ENCODE data around the gene TAS2R5. TPM values are rescaled to one million over a fixed set of nuclear protein-coding genes. Genes with fewer than 3 reads are reported as not detected.
"Not testable (repeated sequence)": the region's sequence is repeated elsewhere in the genome, so short reads cannot be mapped to it uniquely, and the experiment has no call there.

Gene TAS2R5, protein sequence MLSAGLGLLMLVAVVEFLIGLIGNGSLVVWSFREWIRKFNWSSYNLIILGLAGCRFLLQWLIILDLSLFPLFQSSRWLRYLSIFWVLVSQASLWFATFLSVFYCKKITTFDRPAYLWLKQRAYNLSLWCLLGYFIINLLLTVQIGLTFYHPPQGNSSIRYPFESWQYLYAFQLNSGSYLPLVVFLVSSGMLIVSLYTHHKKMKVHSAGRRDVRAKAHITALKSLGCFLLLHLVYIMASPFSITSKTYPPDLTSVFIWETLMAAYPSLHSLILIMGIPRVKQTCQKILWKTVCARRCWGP
- total RNA-seq = 1 to 10 TPM; 1.0 to 1.8 TPM
- long read RNA-seq = 0 reads

DNA sequence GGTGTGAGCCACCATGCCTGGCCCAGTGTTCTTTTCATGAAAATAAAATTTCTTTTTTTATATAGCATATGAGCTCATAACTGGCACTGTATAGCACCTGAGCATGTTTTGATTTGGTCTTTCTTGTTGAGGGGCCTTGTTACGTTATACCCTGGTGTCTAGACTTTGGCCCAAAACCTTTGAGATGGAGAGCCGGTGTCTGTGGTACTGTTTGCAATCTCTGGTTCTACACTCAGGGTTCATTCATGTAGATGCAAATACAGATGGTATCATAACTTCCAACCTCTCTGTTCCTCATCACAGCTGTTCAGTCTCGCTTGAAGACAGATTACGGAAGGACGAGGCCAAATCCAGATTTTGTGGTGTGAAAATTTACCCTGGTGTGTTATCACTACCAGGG lies at the start of gene TAS2R5:
Gene TAS2R5, plus strand, starts transcription at position 301 of the 400 bp plus-strand sequence. CDS start 145 bp downstream, outside the sequence.
- DNase-seq = no peak
- intact Hi-C loops (cut with DNase I, micrococcal nuclease) = no loop called here
- no peak for ATAC-seq

DNA sequence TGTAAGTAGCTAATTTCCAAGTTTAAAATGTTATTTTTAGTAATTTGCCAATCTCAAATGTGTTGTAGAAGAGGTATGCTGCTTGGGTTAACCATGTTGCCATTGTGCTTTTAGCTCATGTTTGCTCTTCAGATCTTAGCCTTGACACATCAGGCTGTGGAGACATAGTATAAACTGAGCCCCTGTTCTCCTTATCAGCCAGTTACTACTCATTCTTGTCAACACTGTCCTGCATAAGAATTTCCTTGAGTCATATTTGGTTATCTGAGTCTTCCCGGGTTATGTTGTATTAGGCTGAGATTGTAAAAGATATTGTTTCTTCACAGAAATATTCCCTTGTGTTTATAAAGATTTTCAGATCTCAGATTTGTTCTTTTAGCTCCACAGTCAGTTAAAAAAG lies 47.8 kb upstream of the TAS2R5 start:
- intact Hi-C loops (cut with DNase I, micrococcal nuclease) = no loop called here
- ATAC-seq = no peak
- no peak for DNase-seq

DNA sequence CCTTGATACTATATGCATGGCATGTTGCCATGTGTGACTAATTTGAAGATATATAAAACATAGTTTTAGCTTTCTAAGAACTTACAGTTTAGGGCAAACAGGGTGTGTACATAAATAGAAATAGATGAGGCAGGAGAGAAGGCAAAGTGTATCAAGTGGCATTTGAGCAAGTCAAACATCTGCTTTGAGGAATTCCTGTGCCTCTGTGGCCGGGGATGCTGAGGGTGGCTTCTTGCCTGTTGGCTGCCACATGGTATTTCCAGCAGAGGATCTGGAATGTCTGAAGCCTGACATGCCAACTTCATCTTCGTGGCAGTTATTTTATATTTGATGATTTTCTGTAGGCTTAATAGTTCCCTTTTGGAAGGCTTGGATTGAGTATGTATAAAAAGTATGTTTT lies 45.9 kb upstream of the TAS2R5 start:
- ATAC-seq = no peak
- intact Hi-C loops (cut with DNase I, micrococcal nuclease) = no loop called here
- DNase-seq = no peak

DNA sequence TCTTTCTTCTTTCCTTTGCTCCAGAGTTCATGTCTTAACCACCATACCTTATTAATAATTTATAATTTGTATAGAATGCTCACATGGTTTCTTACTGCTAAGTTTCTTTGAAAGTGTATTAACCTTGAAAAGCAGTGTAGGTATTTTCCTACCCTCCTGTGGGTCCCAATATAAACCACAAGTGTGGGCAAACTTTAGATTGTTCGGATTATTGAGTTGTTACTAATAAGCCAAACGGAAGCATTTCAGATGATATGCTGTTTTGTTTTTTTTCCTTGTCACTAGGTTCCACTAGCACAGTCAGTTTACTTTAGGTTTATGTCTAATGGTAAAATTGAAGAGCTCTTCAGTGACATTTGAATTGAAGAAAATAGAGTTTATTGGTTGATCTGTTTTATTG lies 41.6 kb upstream of the TAS2R5 start:
- ATAC-seq (no peak), DNase-seq (no peak)
- intact Hi-C loops (cut with DNase I, micrococcal nuclease) = no loop called here

DNA sequence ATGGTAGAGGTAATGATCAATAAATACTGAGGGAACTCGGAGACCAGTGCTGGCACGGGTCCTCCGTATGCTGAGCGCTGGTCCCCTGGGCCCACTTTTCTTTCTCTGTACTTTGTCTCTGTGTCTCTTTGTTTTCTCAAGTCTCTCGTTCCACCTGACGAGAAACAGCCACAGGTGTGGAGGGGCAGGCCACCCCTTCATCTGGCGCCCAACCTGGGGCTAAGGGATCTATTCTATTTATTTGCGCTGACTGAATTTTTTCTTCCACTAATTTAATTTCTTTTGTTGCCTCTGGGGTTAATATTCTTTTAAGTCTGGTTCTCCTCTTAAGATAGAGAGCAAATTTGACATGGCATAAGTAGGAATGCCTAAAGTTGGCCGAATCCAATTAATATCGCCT lies 38.1 kb upstream of the TAS2R5 start:
- DNase-seq; ATAC-seq; intact Hi-C loops (cut with DNase I, micrococcal nuclease): not testable (repeated sequence)

DNA sequence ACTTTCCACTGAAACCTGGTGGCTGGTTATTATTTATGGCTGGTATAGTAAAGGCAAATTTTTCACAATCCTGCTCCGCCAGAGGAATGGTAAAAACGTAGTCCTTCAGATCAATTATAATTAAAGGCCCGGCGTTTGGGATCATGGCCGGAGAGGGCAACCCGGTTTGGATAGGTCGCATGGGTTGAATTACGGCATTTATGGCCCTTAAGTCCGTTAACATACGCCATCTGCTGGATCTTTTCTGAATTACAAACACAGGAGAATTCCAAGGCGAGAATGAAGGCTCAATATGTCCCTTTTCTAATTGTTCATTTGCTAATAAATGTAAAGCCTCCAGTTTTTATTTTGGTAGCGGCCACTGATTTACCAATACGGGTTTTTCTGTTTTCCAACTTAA lies 37.4 kb upstream of the TAS2R5 start:
- ATAC-seq = no peak
- intact Hi-C loops (cut with DNase I, micrococcal nuclease) = no loop called here
- DNase-seq = no peak

DNA sequence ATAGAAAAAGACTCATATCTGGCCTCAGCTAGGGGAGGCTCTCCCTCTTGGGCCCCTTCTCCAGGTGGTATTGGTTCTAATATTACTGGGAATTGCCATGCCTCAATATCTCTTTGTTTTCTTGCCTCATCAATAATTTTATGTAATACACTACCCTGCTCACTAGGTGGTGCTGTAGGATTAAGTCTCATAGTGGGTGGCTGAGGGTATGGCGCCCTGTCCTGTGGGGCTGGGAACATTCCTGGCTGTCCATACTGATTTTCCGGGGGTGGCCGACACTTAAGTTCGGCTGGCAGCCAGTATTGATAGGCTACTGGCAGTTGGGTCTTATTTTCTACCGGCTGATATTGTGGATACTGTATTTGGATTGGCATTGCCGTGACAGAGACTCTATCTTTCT lies 35.1 kb upstream of the TAS2R5 start:
- intact Hi-C loops (cut with DNase I, micrococcal nuclease) = no loop called here
- no peak for ATAC-seq
- DNase-seq = no peak

DNA sequence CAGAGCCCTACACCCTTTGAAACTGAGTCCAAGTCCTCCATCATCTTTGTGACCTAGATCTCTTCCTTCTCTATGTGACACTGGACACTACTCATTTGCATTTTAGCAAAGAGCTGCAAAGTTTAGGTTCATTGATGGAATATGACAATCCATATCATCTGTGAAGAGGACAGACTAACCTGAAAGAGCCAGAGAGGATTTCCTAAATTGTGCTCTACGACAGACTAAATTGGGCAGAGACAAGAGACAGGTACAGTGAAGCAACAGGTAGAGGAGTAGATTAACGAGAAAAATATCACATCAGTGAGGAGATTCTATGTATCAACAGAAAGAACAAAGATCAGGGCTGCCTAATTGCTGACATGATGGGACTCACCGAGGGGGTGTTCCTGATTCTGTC lies 26.2 kb upstream of the TAS2R5 start, which contains the start of gene TAS2R3:
Gene TAS2R3, plus strand, starts transcription at position 301 of the 400 bp plus-strand sequence. Its CDS starts 62 bp downstream, at position 363.
- DNase-seq = no peak
- no peak for ATAC-seq
- intact Hi-C loops (cut with DNase I, micrococcal nuclease) = no loop called here

DNA sequence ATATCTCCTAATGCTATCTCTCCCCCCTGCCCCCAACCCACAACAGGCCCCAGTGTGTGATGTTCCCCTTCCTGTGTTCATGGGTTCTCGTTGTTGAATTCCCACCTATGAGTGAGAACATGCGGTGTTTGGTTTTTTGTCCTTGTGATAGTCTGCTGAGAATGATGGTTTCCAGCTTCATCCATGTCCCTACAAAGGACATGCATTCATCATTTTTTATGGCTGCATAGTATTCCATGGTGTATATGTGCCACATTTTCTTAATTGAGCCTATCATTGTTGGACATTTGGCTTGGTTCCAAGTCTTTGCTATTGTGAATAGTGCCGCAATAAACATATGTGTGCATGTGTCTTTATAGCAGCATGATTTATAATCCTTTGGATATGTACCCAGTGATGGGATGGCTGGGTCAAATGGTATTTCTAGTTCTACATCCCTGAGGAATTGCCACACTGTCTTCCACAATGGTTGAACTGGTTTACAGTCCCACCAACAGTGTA lies 19.9 kb upstream of the TAS2R5 start:
- intact Hi-C loops (cut with DNase I, micrococcal nuclease); ATAC-seq; DNase-seq: not testable (repeated sequence)

DNA sequence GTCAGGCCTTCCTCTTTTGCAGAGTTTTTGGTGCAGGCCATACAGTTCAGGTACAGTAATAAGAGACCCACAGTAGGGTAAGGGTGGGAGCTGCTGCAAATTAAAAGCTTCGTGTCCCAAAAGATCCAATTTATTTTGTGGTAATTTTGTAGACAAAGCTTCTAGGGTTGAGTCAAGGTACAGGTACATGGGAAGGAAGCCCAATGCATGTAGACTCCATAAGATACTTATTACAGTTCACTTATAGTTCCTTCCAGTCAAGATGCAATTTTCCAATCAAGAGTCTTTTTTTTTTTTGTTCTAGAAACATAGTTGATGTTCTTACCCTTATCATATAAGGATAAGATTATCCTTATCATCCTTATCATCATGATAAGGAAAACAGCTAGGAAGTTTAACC lies 13.6 kb upstream of the TAS2R5 start, which contains the start of gene TAS2R4:
Gene TAS2R4, plus strand, starts transcription at position 301 of the 400 bp plus-strand sequence. CDS start 1,815 bp downstream, outside the sequence.
- intact Hi-C loops (cut with DNase I, micrococcal nuclease) = no loop called here
- ATAC-seq = no peak
- no peak for DNase-seq

DNA sequence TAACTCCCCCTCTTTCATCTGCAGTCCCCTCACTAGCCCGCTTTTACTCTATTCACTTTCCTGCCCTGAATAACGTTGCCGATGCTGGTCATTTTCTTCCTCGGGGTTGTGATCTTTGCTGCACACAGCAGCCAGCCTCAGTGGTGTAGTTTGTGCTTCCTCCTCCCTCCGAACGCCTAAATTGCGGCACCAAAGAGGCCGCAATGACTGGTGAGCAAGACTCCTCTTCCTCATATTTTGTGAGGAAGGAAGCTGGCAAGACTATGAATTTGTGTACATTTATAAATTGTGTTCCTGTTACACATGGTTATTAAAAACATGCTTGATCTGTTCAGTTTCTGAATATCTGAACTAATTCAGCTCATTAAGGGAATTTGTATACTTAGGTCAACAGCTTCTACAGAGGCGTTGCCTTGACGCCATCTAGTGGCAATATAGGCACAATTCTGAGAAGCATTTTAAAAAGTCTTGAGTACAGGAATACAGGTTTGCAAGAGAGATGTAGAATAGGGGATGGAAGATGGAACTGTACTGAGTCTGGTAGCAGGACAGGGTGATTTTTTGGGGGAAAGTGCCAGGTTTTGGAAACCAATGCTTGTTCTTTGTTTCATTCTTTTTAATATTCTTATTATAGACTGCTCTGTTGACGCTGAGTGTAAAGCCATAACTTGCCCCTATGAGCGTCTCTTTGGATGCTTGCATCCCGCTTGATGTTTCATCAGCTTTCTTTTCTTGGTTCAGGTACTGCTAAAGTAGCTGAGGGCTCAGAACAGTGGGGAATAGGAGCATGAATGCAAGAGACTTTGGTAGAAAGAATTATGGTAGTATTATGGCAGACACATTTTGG lies 4.1 kb upstream of the TAS2R5 start:
- peak in 1 of 2 donors; percentile 16 for DNase-seq
- intact Hi-C loops (cut with DNase I, micrococcal nuclease) = no loop called here
- ATAC-seq = peak; percentile 53

DNA sequence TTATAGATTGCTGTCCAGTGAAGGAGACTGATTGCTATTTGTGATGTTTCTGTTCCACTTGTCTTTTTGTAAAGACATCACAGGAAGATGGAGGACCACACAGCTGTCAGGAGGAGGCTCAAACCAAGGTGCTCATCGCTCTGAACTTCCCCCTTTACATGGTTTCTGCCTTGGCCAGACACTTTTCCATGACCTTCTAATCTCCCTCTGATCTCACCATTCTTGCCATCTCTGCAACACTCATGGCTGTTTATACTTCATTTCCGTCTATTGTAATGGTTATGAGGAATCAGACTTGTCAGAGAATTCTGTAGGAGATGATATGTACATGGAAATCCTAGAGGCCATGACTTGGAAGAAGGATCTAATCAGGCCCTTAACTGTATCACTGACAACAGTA lies 1.7 kb upstream of the TAS2R5 start:
- intact Hi-C loops (cut with DNase I, micrococcal nuclease) = no loop called here
- DNase-seq = no peak
- ATAC-seq = no peak

DNA sequence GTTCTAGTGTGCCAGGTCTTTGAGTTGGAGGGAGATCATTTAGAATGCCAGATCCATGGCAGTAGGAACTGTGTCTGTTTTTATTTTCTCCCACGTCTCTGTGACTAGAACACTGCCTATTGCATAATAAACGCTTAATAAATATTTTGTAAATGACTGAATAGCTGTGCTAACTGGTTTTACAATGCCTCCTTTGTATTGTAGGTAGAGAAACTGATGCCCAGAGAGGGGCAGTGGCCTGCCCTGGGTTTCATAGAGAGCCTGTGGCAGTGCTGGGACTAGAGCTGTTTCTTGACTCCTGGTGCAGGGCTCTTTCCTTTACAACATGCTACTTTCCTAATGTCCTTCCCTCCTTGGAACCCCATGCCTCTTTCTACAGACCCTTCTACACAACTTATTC lies 2.5 kb downstream of the TAS2R5 start:
- DNase-seq (no peak), ATAC-seq (no peak)
- intact Hi-C loops (cut with DNase I, micrococcal nuclease) = no loop called here

DNA sequence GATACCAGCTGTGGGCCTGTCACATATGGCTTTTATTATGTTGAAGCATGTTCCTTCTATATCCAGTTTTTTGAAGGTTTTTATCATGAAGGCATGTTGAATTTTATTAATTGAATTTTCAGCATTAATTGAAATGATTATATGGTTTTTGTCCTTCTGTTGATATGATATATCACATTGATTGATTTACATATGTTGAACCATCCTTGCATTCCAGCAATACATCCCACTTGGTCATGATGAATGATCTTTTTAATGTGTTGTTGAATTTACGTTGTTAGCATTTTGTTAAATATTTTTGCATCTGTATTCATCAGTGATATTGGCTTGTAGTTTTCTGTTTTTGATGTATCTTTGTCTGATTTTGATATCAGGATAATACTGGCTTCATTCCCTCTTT lies 30.1 kb downstream of the TAS2R5 start:
- intact Hi-C loops (cut with DNase I, micrococcal nuclease) = no loop called here
- ATAC-seq (no peak), DNase-seq (no peak)

DNA sequence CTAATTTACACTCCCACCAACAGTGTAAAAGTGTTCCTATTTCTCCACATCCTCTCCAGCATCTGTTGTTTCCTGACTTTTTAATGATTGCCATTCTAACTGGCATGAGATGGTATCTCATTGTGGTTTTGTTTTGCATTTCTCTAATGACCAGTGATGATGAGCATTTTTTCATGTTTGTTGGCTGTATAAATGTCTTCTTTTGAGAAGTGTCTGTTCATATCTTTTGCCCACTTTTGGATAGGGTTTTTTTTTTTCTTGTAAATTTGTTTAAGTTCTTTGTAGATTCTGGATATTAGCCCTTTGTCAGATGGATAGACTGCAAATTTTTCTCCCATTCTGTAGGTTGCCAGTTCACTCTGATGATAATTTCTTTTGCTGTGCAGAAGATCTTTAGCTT lies 32.4 kb downstream of the TAS2R5 start:
- ATAC-seq; intact Hi-C loops (cut with DNase I, micrococcal nuclease); DNase-seq: not testable (repeated sequence)

DNA sequence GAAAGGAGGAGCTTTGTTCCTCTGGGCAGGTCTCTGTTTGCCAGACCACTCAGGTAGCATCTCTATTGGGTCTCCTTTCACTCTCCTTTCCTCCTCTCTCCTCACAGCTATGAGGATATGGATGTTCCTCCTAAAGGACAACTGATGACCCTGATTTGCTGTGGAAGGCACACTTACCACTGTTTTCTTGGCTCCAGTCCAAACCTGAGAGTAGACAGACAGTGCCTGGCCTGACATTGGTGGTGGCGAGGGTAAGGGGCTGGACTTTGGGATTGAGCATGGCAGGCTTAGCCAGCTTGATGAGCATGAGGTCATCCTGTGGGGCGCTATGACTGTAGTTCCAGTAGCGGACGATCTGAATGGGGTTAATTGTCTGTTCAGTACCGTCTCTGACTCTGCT lies 47.7 kb downstream of the TAS2R5 start:
- ATAC-seq (no peak), DNase-seq (no peak)
- intact Hi-C loops (cut with DNase I, micrococcal nuclease) = no loop called here

DNA sequence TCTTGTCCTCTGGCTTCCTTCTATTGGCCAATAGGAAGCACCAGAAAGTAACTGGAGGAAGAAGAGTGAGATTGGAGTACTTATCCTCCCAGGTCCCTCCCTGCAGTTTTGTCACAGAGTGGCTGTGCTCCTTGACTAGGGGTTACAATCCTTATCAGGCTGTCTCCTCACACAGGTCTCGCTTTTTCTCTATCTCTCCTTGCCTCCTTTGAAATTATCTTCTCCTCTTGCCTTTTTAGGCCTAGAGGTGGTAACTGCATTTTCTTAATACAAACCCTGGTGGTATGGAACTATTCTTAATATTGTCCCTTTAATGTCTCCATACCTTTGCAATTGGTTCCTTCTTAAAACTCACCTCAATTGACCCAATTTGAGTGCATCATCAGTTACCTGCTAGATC lies 48.6 kb downstream of the TAS2R5 start:
- no peak for ATAC-seq
- intact Hi-C loops (cut with DNase I, micrococcal nuclease) = no loop called here

DNA sequence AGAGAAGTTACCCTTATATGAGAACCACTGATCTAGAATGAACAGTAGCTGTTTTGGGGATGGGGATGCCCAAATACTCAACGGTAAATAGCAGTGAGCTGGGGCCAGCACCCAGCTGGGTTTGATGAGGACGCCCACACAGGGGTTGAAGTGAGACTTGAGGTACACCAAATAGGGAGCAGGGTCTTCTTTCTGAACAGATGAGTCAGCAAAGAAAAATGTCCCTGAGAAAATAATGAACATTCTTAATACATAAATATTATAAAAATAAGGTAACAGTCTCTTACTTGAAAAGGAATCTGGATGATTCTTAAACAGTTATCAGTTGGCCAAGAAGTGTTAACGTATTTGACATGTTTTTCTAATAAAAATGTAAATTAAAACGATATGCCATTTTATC lies 49.2 kb downstream of the TAS2R5 start:
- no peak for DNase-seq
- intact Hi-C loops (cut with DNase I, micrococcal nuclease) = no loop called here
- ATAC-seq = no peak

More for the DNA sequence above, 48.6 kb downstream of the TAS2R5 start:
- no peak for DNase-seq

DNA sequence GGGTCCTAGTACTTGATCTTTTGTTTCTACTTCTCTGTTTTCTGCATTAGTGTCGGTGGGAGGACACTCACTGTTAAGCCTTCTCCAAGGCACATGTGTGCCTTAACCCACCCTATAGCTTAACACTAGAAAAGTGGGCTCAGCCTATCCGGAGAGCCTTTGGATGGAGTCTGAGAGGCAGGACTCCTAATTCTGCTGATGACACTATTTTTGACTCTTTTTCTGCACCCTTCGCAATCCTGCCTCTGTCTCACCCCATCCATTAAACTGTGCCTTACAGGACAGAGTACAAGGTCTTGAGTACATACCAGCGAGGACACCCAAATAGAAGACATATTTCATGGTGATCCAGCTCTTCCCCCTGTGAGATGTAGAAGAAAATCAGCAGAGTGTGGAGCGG lies 50.7 kb downstream of the TAS2R5 start:
- ATAC-seq (no peak), DNase-seq (no peak)
- intact Hi-C loops (cut with DNase I, micrococcal nuclease) = no loop called here
